Measurements from ENCODE around the gene EGFR.

Gene EGFR

GRCh38 chr7:55193245-55193644 lies 174.4 kb downstream of the EGFR start:
- DNase-seq (ENCODE audit: low read depth): no peak
- TF ChIP-seq MYC (IDR thresholded peaks at IDR 0.05; ENCODE audit: low read depth, low read length) (no peak), CTCF (IDR thresholded peaks at IDR 0.05; ENCODE audit: low read depth, low read length) (no peak), MAX (IDR thresholded peaks at IDR 0.05; ENCODE audit: low read depth, low read length) (no peak), POLR2A (IDR thresholded peaks at IDR 0.05; ENCODE audit: extremely low read depth, insufficient read length) (no peak)

GRCh38 chr7:55194522-55194921 lies 175.7 kb downstream of the EGFR start:
- no peak overlapping the region for H3K4me3 ChIP-seq (ENCODE audit: low read depth, low read length)
- TF ChIP-seq MAX (IDR thresholded peaks at IDR 0.05; ENCODE audit: low read depth, low read length): no peak
- TF ChIP-seq MYC (IDR thresholded peaks at IDR 0.05; ENCODE audit: low read depth, low read length): no peak
- TF ChIP-seq CTCF (IDR thresholded peaks at IDR 0.05; ENCODE audit: low read depth, low read length): no peak
- no peak for TF ChIP-seq POLR2A (IDR thresholded peaks at IDR 0.05; ENCODE audit: extremely low read depth, insufficient read length)
- DNase-seq (ENCODE audit: low read depth): no peak

More at GRCh38 chr7:55193245-55193644, 174.4 kb downstream of the EGFR start:
- no peak overlapping the region for H3K4me3 ChIP-seq (ENCODE audit: low read depth, low read length)

GRCh38 chr7:55198634-55199392 lies 180.0 kb downstream of the EGFR start:
- TF ChIP-seq POLR2A (IDR thresholded peaks at IDR 0.05; ENCODE audit: extremely low read depth, insufficient read length) (no peak), MYC (IDR thresholded peaks at IDR 0.05; ENCODE audit: low read depth, low read length) (no peak), MAX (IDR thresholded peaks at IDR 0.05; ENCODE audit: low read depth, low read length) (no peak), CTCF (IDR thresholded peaks at IDR 0.05; ENCODE audit: low read depth, low read length) (no peak)
- DNase-seq (ENCODE audit: low read depth): no peak
- H3K4me3 ChIP-seq (ENCODE audit: low read depth, low read length): no peak overlapping the region

GRCh38 chr7:55199418-55199817 lies 180.6 kb downstream of the EGFR start:
- no peak for DNase-seq (ENCODE audit: low read depth)
- TF ChIP-seq CTCF (IDR thresholded peaks at IDR 0.05; ENCODE audit: low read depth, low read length): no peak
- TF ChIP-seq MAX (IDR thresholded peaks at IDR 0.05; ENCODE audit: low read depth, low read length): no peak
- TF ChIP-seq POLR2A (IDR thresholded peaks at IDR 0.05; ENCODE audit: extremely low read depth, insufficient read length): no peak
- no peak for TF ChIP-seq MYC (IDR thresholded peaks at IDR 0.05; ENCODE audit: low read depth, low read length)
- no peak overlapping the region for H3K4me3 ChIP-seq (ENCODE audit: low read depth, low read length)

GRCh38 chr7:55200441-55200840 lies 181.6 kb downstream of the EGFR start:
- H3K4me3 ChIP-seq (ENCODE audit: low read depth, low read length): no peak overlapping the region
- no peak for TF ChIP-seq CTCF (IDR thresholded peaks at IDR 0.05; ENCODE audit: low read depth, low read length)
- no peak for DNase-seq (ENCODE audit: low read depth)
